HG03039 (cell line): ENCODE measurements around the gene MMP11.
A peak's percentile ranks its signal among the peaks of the same experiment; 100 is the strongest.

Experiments
- ATAC-seq: cut with Tn5 transposase; IDR thresholded peaks from one replicate; pipeline ENCODE4 v1.9.1; 2021; ENCODE audit warnings: mild to moderate bottlenecking, moderate library complexity; ENCODE audit not compliant: unreplicated experiment

MMP11 gene

DNA sequence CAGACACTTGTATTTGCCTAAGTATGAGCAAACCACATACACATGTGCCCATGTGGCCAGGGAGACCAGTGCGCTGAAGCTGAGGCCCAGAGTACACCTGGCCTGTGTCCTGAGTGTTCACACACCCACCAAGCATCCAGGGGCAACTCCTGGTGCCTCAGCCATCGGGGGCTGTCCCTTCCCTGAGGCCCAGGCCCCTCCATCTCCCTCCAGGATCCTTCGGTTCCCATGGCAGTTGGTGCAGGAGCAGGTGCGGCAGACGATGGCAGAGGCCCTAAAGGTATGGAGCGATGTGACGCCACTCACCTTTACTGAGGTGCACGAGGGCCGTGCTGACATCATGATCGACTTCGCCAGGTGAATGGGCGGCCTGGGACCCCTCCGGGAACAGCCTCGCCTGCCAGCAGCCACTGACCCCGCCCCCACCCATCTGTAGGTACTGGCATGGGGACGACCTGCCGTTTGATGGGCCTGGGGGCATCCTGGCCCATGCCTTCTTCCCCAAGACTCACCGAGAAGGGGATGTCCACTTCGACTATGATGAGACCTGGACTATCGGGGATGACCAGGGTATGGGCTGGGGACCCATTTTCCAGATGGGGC lies 7.6 kb downstream of the MMP11 start:
- ATAC-seq, result no peak

DNA sequence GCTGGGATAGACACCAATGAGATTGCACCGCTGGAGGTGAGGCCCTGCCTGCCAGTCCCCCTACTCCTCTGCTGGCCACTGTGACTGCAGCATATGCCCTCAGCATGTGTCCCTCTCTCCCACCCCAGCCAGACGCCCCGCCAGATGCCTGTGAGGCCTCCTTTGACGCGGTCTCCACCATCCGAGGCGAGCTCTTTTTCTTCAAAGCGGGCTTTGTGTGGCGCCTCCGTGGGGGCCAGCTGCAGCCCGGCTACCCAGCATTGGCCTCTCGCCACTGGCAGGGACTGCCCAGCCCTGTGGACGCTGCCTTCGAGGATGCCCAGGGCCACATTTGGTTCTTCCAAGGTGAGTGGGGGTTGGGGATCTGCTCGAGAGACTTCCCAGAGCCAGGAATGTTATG lies 8.4 kb downstream of the MMP11 start:
- no peak for ATAC-seq

DNA sequence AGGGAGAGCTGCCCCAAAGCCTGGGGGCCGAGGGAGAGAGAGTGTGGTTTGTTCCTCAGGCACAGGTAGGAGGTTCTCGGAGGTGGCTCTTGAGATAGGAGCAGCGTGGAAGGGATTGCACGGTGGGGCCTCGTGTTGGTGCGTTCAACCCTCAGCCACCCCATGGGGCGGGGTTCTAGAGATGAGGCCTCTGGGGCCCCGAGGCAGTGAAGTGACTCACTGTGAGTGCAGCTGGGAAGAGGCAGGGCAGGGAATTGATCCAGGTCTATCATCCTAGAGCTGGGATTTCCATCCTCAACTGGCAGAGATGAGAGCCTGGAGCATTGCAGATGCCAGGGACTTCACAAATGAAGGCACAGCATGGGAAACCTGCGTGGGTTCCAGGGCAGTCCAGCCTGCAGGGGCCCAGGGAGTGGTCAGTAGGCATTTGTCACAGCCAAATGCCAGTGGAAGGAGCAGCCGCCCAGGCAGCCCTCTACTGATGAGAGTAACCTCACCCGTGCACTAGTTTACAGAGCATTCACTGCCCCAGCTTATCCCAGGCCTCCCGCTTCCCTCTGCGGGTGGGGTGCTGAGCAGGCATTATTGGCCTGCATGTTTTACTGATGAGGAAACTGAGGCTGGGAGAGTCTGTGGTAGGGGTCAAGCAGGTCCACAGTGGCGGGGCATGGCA lies 9.0 kb downstream of the MMP11 start:
- ATAC-seq, result no peak

GRCh38 chr22:23782252-23782651 lies 9.6 kb downstream of the MMP11 start:
- no peak for ATAC-seq

GRCh38 chr22:23782703-23783102 lies 10.1 kb downstream of the MMP11 start:
- no peak for ATAC-seq

DNA sequence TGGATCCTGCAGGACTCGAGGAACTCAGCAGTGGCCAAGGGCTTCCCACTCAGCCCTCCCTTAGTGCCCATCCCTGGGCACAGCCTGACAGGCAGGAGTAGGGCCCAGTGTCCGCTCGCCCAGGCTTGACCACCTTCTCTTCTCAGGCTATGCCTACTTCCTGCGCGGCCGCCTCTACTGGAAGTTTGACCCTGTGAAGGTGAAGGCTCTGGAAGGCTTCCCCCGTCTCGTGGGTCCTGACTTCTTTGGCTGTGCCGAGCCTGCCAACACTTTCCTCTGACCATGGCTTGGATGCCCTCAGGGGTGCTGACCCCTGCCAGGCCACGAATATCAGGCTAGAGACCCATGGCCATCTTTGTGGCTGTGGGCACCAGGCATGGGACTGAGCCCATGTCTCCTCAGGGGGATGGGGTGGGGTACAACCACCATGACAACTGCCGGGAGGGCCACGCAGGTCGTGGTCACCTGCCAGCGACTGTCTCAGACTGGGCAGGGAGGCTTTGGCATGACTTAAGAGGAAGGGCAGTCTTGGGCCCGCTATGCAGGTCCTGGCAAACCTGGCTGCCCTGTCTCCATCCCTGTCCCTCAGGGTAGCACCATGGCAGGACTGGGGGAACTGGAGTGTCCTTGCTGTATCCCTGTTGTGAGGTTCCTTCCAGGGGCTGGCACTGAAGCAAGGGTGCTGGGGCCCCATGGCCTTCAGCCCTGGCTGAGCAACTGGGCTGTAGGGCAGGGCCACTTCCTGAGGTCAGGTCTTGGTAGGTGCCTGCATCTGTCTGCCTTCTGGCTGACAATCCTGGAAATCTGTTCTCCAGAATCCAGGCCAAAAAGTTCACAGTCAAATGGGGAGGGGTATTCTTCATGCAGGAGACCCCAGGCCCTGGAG lies 10.9 kb downstream of the MMP11 start:
- ATAC-seq, result no peak

GRCh38 chr22:23784215-23784732 lies 11.6 kb downstream of the MMP11 start:
- ATAC-seq, result no peak

DNA sequence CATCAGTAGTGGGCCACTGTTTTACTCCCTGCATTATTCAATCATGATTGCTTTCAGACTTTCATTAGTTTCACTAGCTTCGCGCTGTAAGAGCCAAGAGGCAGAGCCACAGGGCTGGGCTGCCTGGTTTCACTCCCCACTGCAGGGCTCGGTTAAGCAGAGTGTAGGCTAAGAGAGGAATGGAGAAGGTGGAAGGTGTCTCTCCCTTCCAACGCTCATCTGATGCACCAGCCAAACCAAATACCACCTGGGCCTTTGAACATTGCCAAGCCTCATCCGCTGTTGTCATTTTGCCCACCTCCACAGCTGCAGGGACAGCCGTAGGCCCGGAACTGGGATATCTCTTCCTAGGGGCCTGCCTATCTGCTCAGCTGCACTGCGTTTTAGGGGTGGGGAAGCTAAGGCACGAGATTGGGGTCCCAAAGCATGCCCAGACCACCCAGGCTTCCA lies 13.6 kb downstream of the MMP11 start:
- no peak for ATAC-seq

DNA sequence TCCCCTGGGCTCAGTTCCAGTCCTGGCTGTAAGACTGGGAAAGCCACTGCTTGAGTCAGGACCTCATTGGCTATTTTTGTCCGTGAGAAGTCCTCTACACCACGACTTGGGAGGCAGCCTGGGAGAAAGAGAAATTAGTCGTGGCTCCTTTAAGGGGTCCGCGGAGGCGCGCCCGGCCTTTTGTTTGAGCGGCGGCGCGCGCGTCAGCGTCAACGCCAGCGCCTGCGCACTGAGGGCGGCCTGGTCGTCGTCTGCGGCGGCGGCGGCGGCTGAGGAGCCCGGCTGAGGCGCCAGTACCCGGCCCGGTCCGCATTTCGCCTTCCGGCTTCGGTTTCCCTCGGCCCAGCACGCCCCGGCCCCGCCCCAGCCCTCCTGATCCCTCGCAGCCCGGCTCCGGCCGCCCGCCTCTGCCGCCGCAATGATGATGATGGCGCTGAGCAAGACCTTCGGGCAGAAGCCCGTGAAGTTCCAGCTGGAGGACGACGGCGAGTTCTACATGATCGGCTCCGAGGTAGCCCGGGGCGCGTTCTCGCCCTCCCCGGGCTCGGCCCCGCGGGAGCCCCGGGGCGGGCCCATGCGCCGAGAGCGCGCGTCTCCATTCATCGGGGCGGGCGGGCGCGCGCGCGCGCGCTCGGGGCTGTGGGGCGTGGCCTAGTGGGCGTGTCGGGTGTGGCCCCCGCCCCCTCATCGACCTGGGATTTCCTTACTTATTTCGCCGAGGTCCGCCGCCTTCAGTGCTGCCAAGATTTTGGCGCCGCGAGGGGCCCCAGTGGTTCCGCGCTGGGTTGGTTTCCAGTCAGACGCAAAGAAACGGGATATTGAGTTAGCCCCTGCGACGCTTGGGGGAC lies 14.3 kb downstream of the MMP11 start, which contains the start of gene SMARCB1:
SMARCB1 (plus strand) TSS at position 215 of the 848 bp plus-strand sequence; CDS start at position 419, 204 bp downstream.
- peak; percentile 65 for ATAC-seq

DNA sequence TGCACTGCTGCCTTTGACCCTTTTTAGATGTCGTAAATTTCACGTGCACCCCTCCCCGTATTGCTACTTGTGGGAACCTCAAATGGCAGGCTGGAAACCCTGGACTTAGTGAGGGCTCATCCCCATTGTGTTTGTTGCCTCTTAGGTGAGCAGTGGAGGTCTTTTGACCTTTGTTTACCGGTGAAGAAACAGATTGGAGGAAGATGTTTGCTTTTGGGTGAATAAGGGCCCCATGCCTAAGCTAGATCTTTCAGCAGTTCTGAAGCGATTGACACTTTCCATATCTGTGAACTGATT lies 14.9 kb downstream of the MMP11 start:
- no peak for ATAC-seq

GRCh38 chr22:23787910-23788309 lies 15.3 kb downstream of the MMP11 start:
- ATAC-seq, result no peak

GRCh38 chr22:23789121-23789520 lies 16.5 kb downstream of the MMP11 start:
- ATAC-seq, result no peak

- ATAC-seq, result no peak
These were observed 17.0 kb downstream of the MMP11 start for GRCh38 chr22:23789638-23790037.

DNA sequence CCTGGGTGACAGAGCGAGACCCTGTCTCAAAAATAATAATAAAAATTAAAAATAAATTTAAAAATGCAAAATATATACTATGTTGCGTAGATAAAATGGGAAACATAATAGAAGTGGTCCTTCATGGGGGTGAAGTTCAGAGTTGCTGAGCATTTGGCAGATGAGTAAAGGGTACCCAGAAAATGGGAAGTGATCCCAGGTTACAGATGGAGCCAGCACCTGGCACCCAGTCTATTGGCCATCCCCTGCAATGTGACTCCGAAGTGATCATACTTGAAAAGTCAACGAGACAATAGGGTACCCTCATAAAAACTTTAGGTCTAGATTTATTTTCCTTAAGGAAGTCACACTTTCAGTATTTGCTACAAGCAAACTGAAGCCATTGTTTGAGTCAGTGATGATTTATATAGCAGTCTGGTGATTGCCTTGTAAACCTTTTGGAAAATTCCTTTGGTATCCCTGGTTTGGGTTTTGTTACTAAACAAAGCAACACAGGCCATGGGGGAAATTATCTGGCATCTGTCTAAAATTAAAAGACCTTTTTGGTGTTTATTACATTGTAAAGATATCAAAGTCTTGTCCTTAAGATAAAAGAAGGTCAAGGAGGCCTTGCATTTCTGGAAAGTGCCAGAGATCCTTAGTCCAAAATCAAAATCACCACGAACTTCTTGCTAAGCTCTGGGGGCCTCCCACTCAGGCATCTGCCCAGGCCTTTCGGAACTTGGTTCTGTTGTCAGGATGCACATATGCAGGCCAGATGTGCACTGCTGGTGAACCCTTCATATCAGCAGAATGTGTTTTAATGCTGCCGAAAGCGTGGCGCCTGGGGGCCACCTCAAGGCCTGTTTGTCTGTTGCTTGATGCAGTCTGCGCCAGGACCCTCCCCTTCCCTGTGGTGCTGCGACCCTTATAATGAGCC lies 18.4 kb downstream of the MMP11 start:
- ATAC-seq, result no peak

- no peak for ATAC-seq
These were observed 19.3 kb downstream of the MMP11 start for GRCh38 chr22:23791738-23792645.

DNA sequence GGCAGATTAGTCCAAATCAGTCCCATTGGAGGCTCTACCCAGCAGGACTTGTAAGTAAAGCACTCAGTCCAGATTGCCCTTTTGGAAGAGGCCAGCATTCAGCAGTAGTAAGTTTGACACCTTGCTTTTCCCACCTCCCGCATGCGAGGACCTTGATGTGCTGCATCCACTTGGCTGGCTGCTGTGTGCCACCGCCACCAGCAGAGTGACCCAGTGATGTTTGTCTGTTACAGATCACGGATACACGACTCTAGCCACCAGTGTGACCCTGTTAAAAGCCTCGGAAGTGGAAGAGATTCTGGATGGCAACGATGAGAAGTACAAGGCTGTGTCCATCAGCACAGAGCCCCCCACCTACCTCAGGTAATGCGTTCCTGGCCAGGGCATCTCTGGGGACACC lies 20.7 kb downstream of the MMP11 start:
- no peak for ATAC-seq

DNA sequence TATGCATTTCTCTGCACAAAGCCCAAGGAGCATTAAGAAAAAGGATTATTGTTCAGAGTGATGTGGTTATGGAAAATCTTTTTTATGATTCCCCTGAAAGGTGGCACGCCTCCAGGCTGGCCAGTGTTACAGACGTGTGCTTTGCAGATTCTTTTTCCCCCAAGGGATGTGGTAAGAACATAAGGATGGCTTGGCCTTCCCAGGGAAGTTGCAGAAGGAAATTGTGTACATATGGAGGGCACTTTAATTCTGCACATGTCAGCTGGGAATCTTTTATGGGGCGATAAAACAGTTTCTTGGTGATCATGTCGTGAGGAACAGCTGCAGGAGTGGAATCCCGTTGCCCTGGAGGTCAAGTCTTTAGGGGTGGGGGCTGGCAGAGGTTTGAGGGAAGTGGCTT lies 23.8 kb downstream of the MMP11 start:
- no peak for ATAC-seq
